NCI-H2196 (cell line): ENCODE data around the gene ADGRA1.
"Not testable (repeated sequence)": the region's sequence is repeated elsewhere in the genome, so short reads cannot be mapped to it uniquely, and the experiment has no call there.

Experiments used
- DNase-seq: peaks from one replicate; lab custom pipeline; 2025; ENCODE audit not compliant: unreplicated experiment; lab: John Stamatoyannopoulos, UW

Gene ADGRA1

DNA sequence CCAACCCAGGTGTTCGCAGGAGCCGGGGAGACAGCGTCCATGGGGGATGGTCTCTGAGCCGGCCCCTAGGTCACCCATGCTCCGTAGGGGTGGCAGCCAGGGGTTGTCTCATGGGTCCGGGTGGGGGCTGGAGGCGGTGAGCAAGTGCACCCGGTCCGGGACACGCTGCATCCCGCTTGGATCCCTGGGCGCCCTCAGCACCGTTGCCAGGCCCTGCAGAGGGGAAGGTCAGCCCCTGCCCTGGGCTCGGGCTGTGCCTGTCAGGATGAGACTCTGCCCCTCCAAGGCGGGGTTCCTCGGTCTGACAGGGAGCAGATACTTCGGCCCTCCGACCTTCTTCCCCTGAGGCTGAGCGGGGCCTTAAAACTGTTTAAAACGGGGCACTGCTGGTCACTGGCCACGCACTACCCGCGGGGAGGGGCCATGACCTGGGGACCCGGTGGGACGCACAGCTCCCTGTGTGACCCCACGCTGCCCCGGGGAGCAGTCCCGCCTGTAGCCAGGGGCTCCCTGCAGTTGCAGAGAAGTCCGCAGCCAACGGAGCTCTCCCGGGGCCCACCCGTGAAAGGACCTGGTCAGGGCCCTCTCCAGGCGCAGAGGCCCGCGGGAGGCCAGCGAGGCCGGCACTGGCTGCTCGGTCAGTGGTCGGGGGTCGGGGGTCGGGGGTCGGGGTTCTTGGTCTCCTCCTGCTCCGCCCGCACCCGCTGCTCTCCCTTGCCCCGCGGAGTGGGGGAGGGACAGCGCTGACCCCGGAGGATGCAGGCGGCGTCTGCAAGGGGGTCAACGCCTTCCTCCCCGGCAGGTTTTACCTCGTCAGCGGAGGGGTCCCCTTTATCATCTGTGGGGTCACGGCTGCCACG is 38.9 kb downstream of the ADGRA1 start:
- DNase-seq, result no peak

DNA sequence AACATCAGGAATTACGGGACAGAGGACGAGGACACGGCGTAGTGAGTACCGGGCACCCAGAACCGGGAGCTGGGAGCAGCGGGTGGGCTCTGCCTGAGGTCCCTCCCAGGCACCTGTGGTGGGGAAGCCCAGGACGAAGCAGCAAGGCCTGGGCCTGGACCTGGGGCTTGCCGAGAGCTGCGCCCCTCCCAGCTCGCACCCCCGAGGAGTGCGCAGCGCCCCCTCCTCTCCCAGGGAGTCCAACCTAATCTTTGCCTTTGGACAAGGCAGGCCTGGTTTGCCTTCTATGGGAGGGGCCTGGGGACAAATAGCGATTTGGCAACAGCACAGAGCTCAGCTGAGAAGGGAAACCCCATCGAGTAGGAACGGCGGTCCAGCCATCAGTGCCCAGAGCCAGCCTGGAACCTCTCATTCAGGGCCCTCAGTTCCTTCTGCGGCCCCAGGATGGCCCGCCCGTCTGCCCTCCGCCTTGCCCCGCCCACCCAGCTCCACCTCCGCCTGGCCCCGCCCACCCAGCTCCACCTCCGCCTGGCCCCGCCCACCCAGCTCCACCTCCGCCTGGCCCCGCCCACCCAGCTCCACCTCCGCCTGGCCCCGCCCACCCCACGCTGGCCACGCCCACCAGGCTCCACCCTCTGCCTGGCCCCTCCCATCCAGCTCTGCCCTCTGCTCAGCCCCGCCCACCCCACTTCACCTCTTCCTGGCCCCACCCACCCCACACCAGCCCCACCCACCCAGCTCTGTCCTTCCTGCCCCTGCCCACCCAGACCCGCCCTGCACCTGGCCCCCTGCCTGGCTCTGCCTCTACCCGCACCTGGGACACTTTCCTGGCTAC is 39.8 kb downstream of the ADGRA1 start:
- no peak for DNase-seq

DNA sequence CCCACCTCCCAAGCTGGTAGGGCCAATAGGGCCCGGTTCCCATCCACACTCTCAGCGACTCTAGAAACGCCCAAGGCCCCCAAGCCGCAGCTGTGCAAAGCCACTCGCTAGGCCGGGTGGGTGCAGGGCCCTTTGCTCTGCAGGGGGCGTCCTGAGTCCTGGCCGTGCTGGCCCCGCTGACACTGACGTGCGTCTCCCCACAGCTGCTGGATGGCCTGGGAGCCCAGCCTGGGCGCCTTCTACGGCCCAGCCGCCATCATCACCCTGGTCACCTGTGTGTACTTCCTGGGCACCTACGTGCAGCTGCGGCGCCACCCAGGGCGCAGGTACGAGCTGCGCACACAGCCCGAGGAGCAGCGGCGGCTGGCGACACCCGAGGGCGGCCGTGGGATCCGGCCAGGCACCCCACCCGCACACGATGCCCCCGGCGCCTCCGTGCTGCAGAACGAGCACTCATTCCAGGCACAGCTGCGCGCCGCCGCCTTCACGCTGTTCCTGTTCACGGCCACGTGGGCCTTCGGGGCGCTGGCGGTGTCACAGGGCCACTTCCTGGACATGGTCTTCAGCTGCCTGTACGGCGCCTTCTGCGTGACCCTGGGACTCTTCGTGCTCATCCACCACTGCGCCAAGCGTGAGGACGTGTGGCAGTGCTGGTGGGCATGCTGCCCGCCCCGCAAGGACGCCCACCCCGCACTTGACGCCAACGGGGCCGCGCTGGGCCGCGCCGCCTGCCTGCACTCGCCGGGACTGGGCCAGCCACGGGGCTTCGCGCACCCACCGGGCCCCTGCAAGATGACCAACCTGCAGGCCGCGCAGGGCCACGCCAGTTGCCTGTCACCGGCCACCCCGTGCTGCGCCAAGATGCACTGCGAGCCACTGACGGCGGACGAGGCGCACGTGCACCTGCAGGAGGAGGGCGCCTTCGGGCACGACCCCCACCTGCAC is 40.7 kb downstream of the ADGRA1 start:
- no peak for DNase-seq

DNA sequence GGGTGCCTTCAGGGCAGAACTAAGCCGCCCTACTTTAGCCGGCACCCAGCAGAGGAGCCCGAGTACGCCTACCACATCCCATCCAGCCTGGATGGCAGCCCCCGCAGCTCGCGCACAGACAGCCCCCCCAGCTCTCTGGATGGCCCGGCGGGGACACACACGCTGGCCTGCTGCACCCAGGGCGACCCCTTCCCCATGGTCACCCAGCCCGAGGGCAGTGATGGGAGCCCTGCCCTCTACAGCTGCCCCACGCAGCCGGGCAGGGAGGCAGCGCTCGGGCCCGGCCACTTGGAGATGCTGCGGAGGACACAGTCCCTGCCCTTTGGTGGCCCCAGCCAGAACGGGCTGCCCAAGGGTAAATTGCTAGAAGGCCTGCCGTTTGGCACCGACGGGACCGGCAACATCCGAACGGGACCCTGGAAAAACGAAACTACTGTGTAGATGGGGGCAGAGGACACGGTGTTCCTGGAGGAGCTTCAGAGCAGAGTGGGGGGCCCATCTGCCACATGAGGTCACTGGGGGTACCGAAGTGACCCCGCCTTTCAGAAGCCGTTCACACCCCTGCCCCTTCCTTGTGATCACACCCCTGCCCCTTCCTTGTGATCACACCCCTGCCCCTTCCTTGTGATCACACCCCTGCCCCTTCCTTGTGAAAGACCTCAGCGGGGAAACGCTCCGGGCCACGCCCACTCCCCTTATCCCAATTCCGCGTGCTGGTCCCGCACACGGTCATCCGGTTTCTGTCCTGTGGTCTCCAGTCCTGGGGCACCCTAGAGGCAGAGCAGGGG is 41.5 kb downstream of the ADGRA1 start:
- no peak for DNase-seq

DNA sequence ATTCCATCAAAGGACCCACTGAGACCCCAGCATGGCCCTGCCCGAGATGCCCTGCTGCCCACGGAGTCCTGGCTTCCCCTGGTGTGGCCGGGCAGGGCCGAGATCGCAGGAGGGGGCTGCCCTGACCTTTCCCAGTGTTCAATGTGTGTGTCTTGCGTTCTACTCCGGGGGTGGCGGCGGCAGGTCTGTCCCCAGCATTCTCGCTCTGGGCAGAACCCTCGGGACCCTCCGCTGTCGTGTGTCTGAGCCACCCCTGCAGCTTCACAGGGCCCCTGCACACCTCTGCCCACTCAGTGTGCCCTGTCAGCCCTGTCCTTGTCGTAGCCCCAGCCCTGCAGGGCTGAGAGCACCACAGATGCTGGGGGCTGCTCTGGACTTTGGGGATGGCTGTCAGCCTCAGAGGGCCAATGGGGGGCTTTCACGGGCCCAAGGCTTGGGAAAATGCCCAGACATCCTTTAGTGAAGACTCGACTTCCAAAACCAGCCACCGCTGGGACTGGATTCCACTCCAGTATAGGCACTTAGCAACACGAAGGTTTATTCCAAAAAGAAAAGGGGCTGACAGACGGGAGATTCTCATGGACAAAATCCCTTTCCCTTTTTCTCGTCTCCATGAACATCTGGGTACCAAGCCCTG is 42.3 kb downstream of the ADGRA1 start:
- no peak for DNase-seq

DNA sequence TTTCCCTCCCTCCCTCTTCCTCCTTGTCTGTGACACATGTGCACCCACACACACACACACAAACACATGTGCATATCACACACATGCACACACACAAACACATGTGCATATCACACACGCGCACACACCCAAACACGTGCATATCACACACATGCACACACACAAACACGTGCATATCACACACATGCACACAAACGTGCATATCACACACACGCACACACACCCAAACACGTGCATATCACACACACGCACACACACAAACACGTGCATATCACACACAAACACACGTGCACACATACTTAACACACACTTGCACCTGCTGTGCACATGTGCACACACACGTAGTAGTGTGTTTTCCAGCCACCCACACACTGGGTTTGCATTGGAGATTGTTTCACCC is 42.9 kb downstream of the ADGRA1 start:
- no peak for DNase-seq

DNA sequence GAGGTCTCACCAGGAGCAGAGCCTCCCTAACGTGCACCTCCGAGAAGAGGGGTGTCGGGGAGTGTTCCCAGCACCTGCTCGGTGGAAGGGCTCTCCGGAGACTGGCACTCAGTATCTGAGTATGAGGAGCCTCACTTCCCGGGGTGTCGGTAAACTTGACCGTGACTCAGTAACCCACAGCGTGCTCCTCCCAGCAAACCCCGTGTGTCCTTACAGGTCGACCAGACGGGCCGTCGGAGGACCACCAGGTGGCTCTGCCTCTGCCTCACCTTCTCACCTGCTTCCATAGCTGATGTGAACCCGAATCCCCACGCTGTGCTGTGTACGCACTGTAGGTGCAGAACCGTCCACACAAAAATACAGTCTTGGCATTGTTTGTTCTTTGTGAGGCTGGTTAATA is 43.3 kb downstream of the ADGRA1 start:
- no peak for DNase-seq

DNA sequence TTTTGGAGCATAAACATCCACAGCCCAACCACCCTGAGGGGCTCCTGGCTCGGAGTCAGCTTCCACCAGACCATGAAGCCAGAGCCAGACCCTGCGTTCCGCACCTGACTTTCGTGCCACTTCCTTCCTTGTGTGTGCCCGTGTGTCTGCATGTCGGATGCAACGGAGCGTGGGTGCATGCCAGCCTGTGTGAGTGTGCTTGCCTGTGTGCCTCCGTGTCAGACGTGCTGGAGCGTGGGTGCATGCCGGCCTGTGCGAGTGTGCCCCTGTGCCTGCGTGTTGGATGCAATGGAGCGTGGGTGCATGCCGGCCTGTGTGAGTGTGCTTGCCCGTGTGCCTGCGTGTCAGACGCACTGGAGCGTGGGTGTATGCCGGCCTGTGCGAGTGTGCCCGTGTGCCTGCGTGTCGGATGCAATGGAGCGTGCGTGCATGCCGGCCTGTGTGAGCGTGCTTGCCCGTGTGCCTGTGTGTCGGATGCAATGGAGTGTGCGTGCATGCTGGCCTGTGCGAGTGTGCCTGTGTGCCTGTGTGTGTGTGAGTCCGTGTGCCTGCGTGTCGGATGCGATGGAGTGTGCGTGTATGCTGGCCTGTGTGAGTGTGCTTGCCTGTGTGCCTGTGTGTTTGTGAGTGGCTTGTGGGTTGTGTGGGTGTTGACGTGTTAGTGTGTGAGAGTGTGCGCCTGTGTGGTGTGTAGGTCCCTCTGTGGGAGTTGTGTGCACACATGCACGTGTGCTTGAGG is 44.2 kb downstream of the ADGRA1 start:
- DNase-seq, result no peak

DNA sequence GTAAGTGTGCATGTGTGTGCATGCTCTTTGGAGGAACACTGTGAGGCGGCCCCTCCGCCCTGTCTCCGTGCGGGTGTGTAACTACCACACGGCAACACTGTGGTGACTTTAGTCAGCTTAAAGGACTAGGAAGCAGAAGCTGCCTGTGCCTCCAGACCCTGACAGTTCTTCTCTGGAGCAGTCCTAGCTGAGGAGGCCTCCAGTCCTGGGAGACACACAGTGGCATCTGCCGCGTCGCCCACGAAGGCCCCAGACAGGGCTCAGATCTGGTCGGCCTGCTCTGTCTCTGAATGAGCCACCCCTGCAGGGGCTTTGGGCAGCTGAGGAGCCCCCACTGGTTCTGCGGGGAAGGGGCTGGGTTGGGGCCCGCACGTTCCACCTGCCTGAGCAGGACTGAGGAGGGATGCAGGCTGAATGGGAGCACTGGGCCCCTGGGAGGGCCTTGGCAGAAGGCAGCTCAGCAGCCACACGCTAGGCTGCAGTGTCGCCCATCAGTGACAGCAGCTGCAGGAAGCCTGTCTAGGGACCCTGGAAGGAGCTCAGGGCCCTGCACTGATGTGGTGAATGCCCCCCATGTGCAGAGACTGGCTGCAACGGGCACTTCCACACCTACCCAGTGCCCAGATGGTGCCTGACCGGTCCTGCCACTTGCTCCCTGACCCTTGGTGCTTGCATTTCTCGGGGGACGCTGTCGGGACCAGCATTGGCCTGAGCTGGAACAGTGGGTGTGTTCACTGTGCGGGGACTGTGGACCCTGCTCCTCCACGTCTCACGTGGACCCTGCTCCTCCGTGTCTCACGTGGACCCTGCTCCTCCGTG is 45.0 kb downstream of the ADGRA1 start:
- DNase-seq, result no peak

DNA sequence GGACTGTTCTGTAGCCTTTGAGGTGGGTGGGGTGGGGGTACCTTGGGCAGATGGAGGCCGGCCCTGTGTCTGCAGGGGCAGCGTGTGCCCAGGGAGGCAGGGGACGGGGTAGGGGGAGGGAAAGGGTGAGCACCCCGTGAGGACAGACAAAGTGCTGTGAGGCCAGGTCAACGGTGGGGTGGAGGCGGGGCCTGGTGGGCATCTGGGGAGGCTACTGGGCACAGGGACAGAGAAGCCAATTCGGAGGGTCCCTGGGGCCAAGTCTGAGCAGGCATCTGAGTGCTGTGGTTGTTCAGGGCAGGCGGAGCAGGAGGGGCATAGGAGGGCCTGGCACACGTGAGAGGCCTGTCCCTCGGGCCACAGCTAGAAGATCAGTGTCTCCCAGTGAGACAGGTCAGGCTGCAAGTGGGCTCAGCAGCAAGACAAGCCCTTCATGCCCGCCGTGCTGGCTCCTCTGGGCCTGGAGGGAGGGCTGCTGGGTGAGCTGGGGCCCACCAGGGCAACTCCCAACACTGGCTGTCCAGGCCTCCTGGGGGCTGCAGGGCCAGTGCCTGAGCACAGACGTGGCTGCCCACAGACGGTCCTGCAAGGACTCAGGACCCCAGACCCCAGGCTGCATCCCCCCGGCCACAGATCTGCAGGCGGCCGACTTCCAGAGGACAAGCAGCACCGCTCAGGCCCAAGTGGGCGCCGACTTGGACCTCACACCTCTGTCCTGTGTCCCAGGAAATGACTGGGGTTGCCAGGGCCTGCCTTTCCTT is 45.9 kb downstream of the ADGRA1 start:
- DNase-seq, result no peak

DNA sequence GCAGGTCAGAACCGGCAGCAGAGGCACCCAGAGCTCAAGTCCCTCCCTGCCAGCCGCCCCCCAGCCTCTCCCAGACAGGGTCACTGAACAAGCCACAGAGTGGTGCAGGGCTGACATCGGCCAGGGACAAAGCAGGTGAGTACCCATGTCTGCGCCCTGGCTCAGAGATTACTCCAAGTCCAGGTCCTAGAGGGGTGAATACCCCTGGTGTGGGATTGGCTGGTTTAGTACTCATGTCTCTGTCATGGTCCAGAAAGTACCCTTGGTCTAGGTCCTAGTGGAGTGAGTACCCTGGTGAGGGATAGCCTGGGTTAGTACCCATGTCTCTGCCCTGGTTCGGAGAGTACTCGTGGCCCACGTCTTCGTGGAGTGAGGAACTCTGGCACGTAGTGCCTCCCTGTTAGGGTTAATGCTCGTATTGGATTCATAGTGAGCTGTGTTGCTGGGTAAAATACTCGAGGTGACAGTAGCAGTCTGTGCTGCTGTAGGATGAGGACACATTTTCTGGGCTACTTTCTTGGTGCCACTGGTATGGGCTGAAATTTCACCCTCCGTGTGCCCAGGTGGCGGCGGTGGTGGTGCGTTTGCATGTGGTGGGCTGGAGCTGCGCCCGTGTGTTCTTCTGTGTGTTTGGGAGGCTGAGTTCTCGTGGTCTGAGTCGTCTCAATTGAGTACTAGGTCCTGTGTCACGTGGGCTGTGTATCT is 46.8 kb downstream of the ADGRA1 start:
- no peak for DNase-seq

DNA sequence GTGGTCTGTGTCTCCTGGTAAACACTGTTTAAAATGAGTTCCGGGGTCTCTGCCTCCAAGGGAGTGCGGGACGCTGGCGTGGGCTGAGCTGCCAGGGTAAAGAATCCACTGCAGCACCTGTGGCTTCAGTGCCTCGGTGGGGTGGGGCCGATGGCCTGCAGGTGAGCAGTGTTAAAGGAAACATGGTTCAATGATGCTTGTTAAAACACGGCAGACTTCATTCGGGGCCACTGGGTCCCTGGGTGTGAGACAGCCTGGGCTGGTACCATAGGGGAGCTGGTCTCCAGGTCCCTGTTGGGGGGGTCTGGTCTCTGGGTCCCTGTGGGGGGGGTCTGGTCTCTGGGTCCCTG is 47.4 kb downstream of the ADGRA1 start:
- DNase-seq, result no peak

DNA sequence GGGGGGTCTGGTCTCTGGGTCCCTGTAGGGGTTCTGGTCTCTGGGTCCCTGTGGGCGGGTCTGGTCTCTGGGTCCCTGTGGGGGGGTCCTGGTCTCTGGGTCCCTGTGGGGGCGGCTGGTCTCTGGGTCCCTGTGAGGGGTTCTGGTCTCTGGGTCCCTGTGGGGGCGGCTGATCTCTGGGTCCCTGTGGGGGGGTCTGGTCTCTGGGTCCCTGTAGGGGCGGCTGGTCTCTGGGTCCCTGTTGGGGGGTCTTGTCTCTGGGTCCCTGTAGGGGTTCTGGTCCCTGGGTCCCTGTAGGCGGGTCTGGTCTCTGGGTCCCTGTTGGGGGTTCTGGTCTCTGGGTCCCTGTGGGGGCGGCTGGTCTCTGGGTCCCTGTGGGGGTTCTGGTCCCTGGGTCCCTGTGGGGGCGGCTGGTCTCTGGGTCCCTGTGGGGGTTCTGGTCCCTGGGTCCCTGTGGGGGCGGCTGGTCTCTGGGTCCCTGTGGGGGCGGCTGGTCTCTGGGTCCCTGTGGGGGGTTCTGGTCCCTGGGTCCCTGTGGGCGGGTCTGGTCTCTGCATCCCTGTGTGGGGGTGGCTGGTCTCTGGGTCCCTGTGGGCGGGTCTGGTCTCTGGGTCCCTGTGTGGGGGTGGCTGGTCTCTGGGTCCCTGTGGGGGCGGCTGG is 49.9 kb downstream of the ADGRA1 start:
- not testable (repeated sequence) for DNase-seq

DNA sequence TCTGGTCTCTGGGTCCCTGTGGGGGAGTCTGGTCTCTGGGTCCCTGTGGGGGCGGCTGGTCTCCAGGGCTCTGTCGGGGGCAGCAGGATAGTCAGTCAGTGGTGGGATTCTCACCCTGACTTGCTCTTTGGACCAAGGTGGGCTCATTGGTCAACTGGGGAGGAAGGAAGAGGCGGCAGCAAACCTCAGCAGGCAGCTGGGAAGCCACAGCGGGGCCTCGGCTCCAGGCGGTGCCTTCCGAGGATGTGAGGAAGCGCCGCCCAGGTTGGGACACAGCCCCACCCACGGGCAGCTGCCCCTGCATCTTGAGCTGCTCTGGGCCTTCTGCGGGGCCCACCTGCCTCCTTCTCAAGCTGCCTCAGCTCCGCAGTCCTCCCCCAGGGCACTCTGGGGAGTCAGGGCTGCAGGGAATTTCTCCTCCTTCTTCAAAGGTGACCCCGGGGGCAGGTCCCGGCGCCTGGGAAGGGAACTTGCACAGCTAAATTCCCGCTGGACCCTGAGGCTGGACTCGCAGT is 51.9 kb downstream of the ADGRA1 start:
- DNase-seq, result no peak

DNA sequence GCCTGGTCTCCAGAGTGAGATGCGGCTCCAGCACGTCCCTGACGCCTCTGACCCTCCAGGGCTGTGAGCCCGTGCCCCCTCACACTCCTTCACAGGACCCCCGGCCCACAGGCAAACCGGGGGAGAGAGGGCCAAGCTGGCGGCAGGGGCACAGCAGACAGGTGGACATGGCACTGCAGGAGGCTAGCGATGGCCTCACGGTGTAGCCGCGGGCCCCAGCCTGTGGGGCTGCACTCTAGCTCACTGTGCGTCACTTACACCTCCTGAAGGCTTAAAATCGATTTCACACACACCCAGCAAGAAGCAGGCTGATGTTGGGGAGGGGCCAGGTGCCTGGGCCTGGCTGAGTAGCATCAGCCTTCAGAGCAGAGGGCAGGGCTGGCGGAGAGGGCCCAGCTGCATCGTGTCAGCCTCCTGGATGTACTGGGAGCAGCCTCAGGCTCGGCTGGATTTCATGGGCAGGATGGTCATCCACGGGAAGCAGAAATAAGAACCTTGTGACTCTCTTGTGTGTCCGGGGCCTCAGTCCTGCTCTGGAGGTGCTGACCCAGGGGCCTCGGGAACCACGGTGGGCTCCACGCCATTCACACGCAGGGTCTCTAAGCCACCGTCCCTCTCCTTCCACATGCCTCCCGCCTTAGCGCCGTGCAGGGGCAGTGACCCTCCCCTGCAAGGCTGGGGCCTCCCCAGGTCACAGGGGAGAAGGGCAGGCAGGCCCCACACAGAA is 52.9 kb downstream of the ADGRA1 start:
- no peak for DNase-seq
